Endometrial microvascular endothelial cells (primary cell): ENCODE data around the gene THSD4. TPM values are rescaled to one million over a fixed set of nuclear protein-coding genes. Genes with fewer than 3 reads are reported as not detected.
"Not testable (repeated sequence)": the region's sequence is repeated elsewhere in the genome, so short reads cannot be mapped to it uniquely, and the experiment has no call there.

Experiments used
- in situ Hi-C: cut with HindIII; loops from 2 replicates; pipeline ENCODE4 v1.10.0; 2017; ENCODE audit warnings: low sequenced_read_pairs, low pct_unique_long_range_greater_than_20kb; ENCODE audit errors: inconsistent ontology term
- total RNA-seq: library from RNA; depleted of rRNA; stranded (reverse); fragments of >200 nt; gene quantifications from one replicate; pipeline ENCODE4 v1.2.3, GENCODE V29; 2015; ENCODE audit errors: inconsistent ontology term

THSD4 gene
- total RNA-seq, 1 donor from 2014 or later: 45.7 TPM

DNA sequence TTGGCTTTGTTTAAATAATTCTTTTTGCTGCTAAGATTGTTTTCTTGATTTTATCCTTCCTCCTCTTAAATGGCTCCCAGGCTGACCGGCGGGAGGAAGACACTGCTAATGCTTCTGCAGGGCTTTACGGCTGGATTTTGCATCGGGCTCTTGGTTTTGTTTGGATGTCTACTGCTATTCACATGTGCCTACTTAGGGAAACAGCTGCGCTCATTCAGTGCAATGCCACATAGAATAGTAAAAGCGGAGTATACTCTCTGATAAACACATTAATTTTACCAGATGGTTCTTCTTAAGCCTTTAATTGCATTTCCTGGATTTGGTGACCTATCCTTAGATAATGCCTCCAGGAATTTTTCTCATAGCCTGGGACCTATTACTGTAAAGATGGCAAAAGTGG lies 146.6 kb downstream of the THSD4 start:
- in situ Hi-C loops: no loop called here

GRCh38 chr15:71262599-71262998 lies 147.3 kb downstream of the THSD4 start:
- in situ Hi-C loops: no loop called here

- in situ Hi-C loops: not testable (repeated sequence)
These were observed 150.3 kb downstream of the THSD4 start for GRCh38 chr15:71265606-71266005.

GRCh38 chr15:71271327-71271726 lies 156.1 kb downstream of the THSD4 start:
- in situ Hi-C loops: no loop called here

- in situ Hi-C loops: no loop called here
These were observed 157.7 kb downstream of the THSD4 start for GRCh38 chr15:71272932-71273331.

- in situ Hi-C loops: no loop called here
These were observed 158.6 kb downstream of the THSD4 start for GRCh38 chr15:71273731-71274447.

DNA sequence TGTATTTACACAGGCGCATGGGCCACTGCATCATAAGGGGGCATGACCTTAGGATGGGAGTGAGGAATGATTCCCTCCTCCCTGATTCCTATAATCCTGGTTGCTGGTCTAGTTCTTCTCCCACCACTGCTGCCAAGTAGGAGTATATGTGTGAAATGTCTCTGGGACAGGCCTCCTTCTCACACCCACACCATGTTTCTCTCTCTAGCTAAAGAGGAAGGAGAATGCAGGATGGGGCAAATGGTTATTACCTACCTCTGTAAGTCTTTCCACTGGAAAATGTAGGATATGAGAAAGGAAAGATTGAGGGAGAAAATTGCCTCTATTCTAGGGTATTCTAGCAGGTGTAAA lies 159.2 kb downstream of the THSD4 start:
- in situ Hi-C loops: no loop called here

GRCh38 chr15:71275098-71275497 lies 159.8 kb downstream of the THSD4 start:
- in situ Hi-C loops: no loop called here

DNA sequence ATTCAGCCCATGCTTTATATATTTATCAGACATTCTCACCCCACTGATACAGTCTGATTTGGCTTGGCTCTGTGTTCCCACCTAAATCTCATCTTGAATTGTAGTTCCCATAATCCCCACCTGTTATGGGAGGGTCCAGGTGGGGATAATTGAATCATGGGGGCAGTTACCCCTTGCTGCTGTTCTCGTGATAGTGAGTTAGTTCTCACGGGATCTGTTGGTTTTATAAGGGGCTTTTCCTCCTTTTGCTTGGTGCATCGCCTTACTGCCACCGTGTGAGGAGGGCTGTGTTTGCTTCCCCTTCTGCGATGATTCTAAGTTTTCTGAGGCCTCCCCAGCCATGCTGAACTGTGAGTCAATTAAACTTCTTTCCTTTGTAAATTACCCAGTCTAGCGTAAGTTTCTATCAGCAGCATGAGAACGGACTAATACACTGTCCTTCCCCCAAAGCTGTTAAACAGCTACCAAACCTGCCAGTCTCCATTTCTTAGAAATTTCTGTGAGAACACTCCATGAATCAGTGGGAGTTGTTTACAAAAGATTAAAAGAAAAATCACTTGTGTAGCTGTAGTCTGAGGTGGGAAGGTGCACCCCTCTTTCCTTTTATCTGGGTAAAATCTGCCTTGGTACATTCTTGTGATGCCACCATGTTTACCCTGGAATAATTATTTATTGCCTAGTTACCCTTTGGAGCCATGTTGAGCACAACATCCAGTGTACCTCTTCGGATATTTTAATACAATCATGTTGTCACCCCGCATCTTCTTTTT lies 160.5 kb downstream of the THSD4 start:
- in situ Hi-C loops: no loop called here

- in situ Hi-C loops: no loop called here
These were observed 161.0 kb downstream of the THSD4 start for GRCh38 chr15:71276336-71276665.

GRCh38 chr15:71278989-71279756 lies 163.9 kb downstream of the THSD4 start:
- in situ Hi-C loops: no loop called here

DNA sequence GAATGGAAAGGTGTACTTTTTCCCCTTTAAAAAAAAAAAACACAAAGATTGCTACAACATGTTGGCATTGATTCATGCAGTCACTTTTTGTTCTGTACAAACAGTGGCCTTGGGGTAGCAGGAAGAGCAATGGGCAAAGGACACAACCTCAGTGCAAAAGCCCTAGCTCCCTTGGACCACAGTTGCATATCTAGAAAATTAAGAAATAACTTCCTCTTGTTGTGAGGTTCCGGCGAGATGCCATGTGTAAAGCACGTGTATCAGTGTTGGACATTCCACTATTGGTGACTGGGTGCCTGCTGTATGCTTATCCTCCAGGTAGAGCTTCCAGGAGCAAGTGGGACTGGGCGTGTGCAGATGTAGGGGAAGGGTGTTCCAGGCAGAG lies 164.5 kb downstream of the THSD4 start:
- in situ Hi-C loops: no loop called here

- in situ Hi-C loops: no loop called here
These were observed 164.9 kb downstream of the THSD4 start for GRCh38 chr15:71280206-71280605.

GRCh38 chr15:71281256-71281655 lies 166.0 kb downstream of the THSD4 start:
- in situ Hi-C loops: no loop called here

DNA sequence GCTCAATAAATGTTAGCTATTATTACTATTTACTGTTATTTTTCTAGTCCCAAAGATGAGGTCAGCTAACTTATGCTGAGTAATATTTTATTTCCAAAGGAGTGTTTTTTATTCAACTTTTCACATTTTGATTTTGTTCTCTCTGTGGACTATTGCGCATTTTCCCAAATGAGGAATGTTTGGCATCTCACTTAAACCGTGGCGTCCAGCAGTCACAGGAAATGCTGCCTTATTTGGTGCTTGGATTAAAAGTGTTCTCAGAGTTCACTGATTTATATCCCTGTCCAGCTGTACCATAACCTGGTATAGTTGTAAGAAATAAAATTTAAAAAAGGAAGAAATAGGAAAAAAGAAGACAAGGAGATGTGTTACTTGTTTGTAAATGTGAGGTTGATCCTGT lies 166.8 kb downstream of the THSD4 start:
- in situ Hi-C loops: no loop called here

GRCh38 chr15:71288348-71288955 lies 173.2 kb downstream of the THSD4 start:
- in situ Hi-C loops: no loop called here

- in situ Hi-C loops: no loop called here
These were observed 174.7 kb downstream of the THSD4 start for GRCh38 chr15:71290002-71290401.

DNA sequence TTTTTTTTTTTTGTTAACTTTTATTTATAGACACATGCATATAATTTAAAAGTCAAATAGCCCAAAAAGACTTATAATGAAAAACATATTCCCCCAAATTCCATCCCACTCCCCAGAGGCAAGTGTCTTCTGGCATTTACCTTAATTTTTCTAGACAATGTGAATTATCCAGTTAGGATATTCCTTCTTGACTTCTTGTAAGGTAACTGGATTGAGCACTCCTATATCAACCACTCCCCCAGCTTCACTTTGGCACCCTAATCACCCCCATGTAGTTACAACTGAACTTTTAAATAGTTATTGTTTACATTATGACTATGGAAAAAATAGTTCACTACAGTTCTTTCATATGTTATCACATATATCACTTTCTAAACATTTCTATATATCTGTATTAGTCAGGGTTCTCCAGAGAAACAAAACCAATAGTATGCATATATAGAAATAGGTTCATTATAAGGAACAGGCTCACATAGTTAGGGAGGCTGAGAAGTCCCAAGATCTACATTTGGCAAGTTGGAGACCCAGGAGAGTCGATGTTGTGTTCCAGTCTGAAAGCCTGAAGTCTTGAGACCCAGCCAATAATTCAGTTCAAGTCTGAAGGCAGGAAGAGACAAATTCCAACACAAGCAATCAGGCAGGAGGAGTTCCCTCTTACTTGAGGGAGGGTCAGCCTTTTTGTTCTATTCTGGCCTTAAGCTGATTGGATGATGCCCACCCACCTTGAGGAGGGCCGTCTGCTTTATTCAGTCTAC lies 175.8 kb downstream of the THSD4 start:
- in situ Hi-C loops: no loop called here

DNA sequence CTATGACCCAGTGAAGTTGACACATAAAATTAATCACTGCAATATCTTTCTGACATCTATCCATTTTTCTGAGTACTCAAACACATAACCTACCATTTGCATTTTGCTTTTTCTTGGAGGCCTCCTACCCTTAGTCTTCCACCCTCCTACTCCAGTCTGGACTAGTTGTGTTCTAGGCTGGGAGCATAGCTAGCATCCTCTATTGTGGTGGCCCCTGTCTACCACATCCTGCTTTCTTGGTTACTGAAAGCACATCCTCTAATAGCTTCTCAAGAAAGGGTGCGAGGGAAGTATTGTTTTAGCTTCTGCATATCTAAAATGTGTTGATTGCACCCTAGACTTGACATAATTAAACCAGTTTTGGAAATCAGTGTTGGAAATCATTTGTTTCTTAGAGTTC lies 176.5 kb downstream of the THSD4 start:
- in situ Hi-C loops: no loop called here
